ENCODE data around the gene FOXP2. TPM values are rescaled to one million over a fixed set of nuclear protein-coding genes. Genes with fewer than 3 reads are reported as not detected.
A peak's percentile ranks its signal among the peaks of the same experiment; 100 is the strongest.

The FOXP2 gene
- total RNA-seq, 2 experiments from 2014 or later, result not detected

- ChIA-PET CTCF (no interaction called here), POLR2A (no interaction called here)
- no peaks in the 10 kb centered on the region for H3K36me3 Mint-ChIP-seq
Measured at GRCh38 chr7:114691605-114692004, 277.0 kb downstream of the FOXP2 start.

GRCh38 chr7:114695182-114695581 is 280.6 kb downstream of the FOXP2 start:
- intact Hi-C loops (cut with micrococcal nuclease), result no loop called here
- H3K27ac Mint-ChIP-seq, result no peak overlapping the region
- H3K36me3 Mint-ChIP-seq, result no peaks in the 10 kb centered on the region
- ChIA-PET POLR2A (no interaction called here), CTCF (no interaction called here)
- H3K9me3 Mint-ChIP-seq, result no peaks in the 10 kb centered on the region
- no peak for DNase-seq
- H3K27me3 Mint-ChIP-seq, result peaks cover 5% of the 10 kb centered on the region
- no peaks in the 10 kb centered on the region for H3K4me1 Mint-ChIP-seq (ENCODE audit: low read depth)
- H3K4me3 Mint-ChIP-seq, result no peak overlapping the region

More at GRCh38 chr7:114691605-114692004, 277.0 kb downstream of the FOXP2 start:
- Mint-ChIP-seq H3K9me3 (no peaks in the 10 kb centered on the region), H3K4me3 (no peak overlapping the region), H3K4me1 (ENCODE audit: low read depth) (no peaks in the 10 kb centered on the region), H3K27me3 (peaks cover 1% of the 10 kb centered on the region), H3K27ac (no peak overlapping the region)
- no peak for DNase-seq
- intact Hi-C loops (cut with micrococcal nuclease), result no loop called here

GRCh38 chr7:114700247-114700928 is 285.8 kb downstream of the FOXP2 start:
- Mint-ChIP-seq H3K36me3 (no peaks in the 10 kb centered on the region), H3K9me3 (no peaks in the 10 kb centered on the region), H3K27me3 (peaks cover 3% of the 10 kb centered on the region), H3K4me3 (no peak overlapping the region), H3K27ac (no peak overlapping the region), H3K4me1 (ENCODE audit: low read depth) (peaks cover 2% of the 10 kb centered on the region)
- no peak for DNase-seq
- intact Hi-C loops (cut with micrococcal nuclease), result no loop called here
- ChIA-PET CTCF (no interaction called here), POLR2A (no interaction called here)

GRCh38 chr7:114703677-114704076 is 289.1 kb downstream of the FOXP2 start:
- DNase-seq, result no peak
- intact Hi-C loops (cut with micrococcal nuclease), result no loop called here
- peaks cover 2% of the 10 kb centered on the region for H3K4me1 Mint-ChIP-seq (ENCODE audit: low read depth)
- CTCF ChIA-PET, result interaction anchor here (1.2 kb wide), 1 partner anchor 32 kb away, joined by 3 read pairs; no protein-coding TSS in a partner anchor
- no peaks in the 10 kb centered on the region for H3K36me3 Mint-ChIP-seq
- H3K4me3 Mint-ChIP-seq, result no peak overlapping the region
- H3K27me3 Mint-ChIP-seq, result peaks cover 4% of the 10 kb centered on the region
- H3K27ac Mint-ChIP-seq, result no peak overlapping the region
- POLR2A ChIA-PET, result no interaction called here
- no peaks in the 10 kb centered on the region for H3K9me3 Mint-ChIP-seq

- no peak overlapping the region for H3K27ac Mint-ChIP-seq
Measured at GRCh38 chr7:114708646-114709045, 294.0 kb downstream of the FOXP2 start.

DNA sequence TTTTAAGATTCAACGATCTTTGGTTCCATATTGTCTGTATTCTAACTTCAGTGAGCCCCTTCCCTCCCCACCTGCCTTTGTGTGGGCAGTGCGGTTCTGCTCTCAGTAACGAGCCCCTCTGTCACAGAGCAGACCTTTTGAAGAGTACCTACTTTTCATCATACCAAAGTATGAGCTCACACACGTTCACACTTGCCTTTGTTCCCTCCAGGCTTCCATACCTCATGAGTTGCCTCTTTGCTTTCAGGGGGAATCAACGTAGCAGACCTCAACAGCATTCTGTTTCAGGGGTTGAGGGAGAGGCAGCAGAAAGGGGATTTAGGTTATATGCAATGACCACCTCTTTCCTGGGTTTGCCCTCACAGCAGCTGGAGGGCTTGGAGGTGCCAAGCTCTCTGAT is 295.9 kb downstream of the FOXP2 start:
- DNase-seq, result no peak
- no peaks in the 10 kb centered on the region for H3K36me3 Mint-ChIP-seq
- intact Hi-C loops (cut with micrococcal nuclease), result no loop called here
- no peak overlapping the region for H3K4me3 Mint-ChIP-seq
- H3K9me3 Mint-ChIP-seq, result no peaks in the 10 kb centered on the region
- peaks cover 1% of the 10 kb centered on the region for H3K4me1 Mint-ChIP-seq (ENCODE audit: low read depth)
- H3K27me3 Mint-ChIP-seq, result peaks cover 13% of the 10 kb centered on the region
- no peak overlapping the region for H3K27ac Mint-ChIP-seq
- ChIA-PET POLR2A (no interaction called here), CTCF (no interaction called here)

More at GRCh38 chr7:114708646-114709045, 294.0 kb downstream of the FOXP2 start:
- intact Hi-C loops (cut with micrococcal nuclease), result no loop called here
- no peaks in the 10 kb centered on the region for H3K36me3 Mint-ChIP-seq
- peaks cover 12% of the 10 kb centered on the region for H3K27me3 Mint-ChIP-seq
- no peak overlapping the region for H3K4me3 Mint-ChIP-seq
- POLR2A ChIA-PET, result no interaction called here
- H3K9me3 Mint-ChIP-seq, result no peaks in the 10 kb centered on the region
- DNase-seq, result no peak
- CTCF ChIA-PET, result no interaction called here
- no peaks in the 10 kb centered on the region for H3K4me1 Mint-ChIP-seq (ENCODE audit: low read depth)

DNA sequence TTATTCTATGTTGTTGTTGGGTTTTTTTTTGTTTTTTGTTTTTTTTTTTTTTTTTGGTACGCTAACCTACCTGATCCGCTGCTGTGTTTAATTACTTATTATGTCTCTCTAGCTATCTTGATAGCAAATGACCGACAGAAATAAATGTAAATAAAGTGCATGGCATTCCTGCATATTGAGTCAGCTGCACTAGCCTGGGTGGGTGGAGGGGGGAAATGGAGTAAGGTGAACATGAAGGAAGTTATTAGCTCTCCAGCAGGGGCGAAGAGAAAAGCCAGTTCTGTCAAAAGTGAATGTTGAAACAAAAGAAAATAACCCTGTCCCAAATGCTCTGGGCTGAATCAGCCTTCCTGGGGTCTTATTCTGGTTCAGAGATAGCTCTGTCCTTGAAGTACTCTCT is 296.6 kb downstream of the FOXP2 start:
- DNase-seq, result no peak
- Mint-ChIP-seq H3K4me3 (no peak overlapping the region), H3K27me3 (peaks cover 16% of the 10 kb centered on the region), H3K36me3 (no peaks in the 10 kb centered on the region), H3K27ac (no peak overlapping the region), H3K4me1 (ENCODE audit: low read depth) (peaks cover 6% of the 10 kb centered on the region), H3K9me3 (no peaks in the 10 kb centered on the region)
- POLR2A ChIA-PET, result no interaction called here
- intact Hi-C loops (cut with micrococcal nuclease), result no loop called here
- CTCF ChIA-PET, result no interaction called here

DNA sequence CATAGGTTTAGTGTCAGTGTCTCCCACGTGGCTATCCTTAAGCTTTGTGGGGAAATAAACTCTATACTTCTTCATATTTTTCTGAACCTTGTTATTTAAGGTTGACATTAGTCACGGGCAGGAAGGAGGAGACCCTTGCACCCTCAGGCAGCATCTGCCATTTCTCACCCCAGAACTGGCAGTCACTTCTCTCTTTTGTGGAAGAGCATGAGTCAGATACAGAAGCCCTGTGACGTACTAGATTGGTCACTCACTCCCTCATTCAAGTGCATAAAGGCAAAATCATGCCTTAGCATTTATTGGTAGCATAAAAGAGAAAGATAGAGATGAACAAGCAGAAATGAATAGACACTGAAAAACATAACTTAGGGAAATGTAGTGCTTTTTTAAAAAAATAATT is 301.3 kb downstream of the FOXP2 start:
- ChIA-PET CTCF (no interaction called here), POLR2A (no interaction called here)
- DNase-seq, result peak; percentile 35
- no peaks in the 10 kb centered on the region for H3K9me3 Mint-ChIP-seq
- intact Hi-C loops (cut with micrococcal nuclease), result loop anchor here (5.0 kb wide), 2 partner anchors 201 to 629 kb away; no protein-coding TSS in a partner anchor
- no peak overlapping the region for H3K4me3 Mint-ChIP-seq
- peaks cover 12% of the 10 kb centered on the region for H3K27me3 Mint-ChIP-seq
- H3K27ac Mint-ChIP-seq, result no peak overlapping the region
- H3K4me1 Mint-ChIP-seq (ENCODE audit: low read depth), result peaks cover 12% of the 10 kb centered on the region
- H3K36me3 Mint-ChIP-seq, result no peaks in the 10 kb centered on the region

DNA sequence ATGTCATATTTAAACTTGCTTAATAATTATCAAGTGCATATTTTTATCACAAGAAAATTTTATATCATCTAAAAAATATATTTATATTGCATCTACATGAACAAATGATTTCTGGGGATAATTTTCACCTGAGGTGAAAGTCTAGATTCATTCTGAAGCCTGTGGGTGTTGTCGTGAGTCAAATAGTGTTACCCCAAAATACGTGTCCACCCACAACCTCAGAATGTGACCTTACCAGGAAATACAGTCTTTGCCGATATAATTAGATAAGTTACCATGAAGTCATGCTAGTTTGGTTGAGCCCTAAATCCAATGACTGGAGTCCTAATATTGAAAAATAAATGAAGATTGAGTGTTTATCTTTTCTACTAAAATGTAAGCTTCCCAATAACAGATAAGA is 304.2 kb downstream of the FOXP2 start:
- H3K4me3 Mint-ChIP-seq, result no peak overlapping the region
- H3K4me1 Mint-ChIP-seq (ENCODE audit: low read depth), result peaks cover 12% of the 10 kb centered on the region
- no peak overlapping the region for H3K27ac Mint-ChIP-seq
- intact Hi-C loops (cut with micrococcal nuclease), result loop anchor here (1.0 to 5.0 kb wide), 5 partner anchors 64 to 632 kb away; no protein-coding TSS in a partner anchor
- DNase-seq, result peak; percentile 50
- POLR2A ChIA-PET, result no interaction called here
- CTCF ChIA-PET, result no interaction called here
- H3K27me3 Mint-ChIP-seq, result peaks cover 8% of the 10 kb centered on the region
- H3K36me3 Mint-ChIP-seq, result no peaks in the 10 kb centered on the region
- no peaks in the 10 kb centered on the region for H3K9me3 Mint-ChIP-seq

DNA sequence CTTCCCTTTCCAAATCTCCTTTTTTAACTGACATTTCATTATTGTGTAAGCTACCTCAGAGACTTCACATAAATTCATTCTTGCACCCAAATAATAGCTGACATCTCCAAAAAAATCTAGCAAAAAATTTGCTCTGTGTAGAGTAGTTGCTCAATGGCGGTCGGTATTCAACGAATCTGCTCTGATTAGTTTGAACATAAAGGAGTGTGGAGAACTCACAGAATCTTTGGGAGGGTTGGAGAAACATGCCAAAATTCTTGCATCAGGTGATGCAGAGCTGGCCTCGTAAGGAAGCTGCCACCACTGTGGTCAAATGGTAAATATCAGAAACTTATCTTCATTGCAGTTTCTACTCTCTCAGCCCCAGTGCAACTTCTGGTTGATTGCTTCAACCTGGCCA is 306.1 kb downstream of the FOXP2 start:
- ChIA-PET POLR2A (interaction anchor here (0.6 kb wide), 1 partner anchor 78 kb away, joined by 3 read pairs; no protein-coding TSS in a partner anchor), CTCF (no interaction called here)
- Mint-ChIP-seq H3K36me3 (no peaks in the 10 kb centered on the region), H3K27ac (no peak overlapping the region), H3K27me3 (peaks cover 7% of the 10 kb centered on the region), H3K9me3 (no peaks in the 10 kb centered on the region), H3K4me1 (ENCODE audit: low read depth) (peaks cover 9% of the 10 kb centered on the region), H3K4me3 (no peak overlapping the region)
- DNase-seq, result no peak
- intact Hi-C loops (cut with micrococcal nuclease), result no loop called here

- intact Hi-C loops (cut with micrococcal nuclease), result no loop called here
- Mint-ChIP-seq H3K36me3 (no peaks in the 10 kb centered on the region), H3K27ac (no peak overlapping the region), H3K27me3 (peaks cover 6% of the 10 kb centered on the region), H3K4me3 (no peak overlapping the region), H3K4me1 (ENCODE audit: low read depth) (peaks cover 6% of the 10 kb centered on the region), H3K9me3 (no peaks in the 10 kb centered on the region)
- ChIA-PET POLR2A (no interaction called here), CTCF (interaction anchor here (0.6 kb wide), 1 partner anchor 69 kb away, joined by 3 read pairs; no protein-coding TSS in a partner anchor)
- DNase-seq, result no peak
Measured at GRCh38 chr7:114722562-114722961, 307.9 kb downstream of the FOXP2 start.

- intact Hi-C loops (cut with micrococcal nuclease), result no loop called here
- Mint-ChIP-seq H3K4me1 (ENCODE audit: low read depth) (peaks cover 6% of the 10 kb centered on the region), H3K4me3 (no peak overlapping the region), H3K36me3 (no peaks in the 10 kb centered on the region), H3K9me3 (no peaks in the 10 kb centered on the region), H3K27ac (no peak overlapping the region), H3K27me3 (peaks cover 6% of the 10 kb centered on the region)
- POLR2A ChIA-PET, result no interaction called here
- CTCF ChIA-PET, result no interaction called here
- no peak for DNase-seq
Measured at GRCh38 chr7:114723308-114723707, 308.7 kb downstream of the FOXP2 start.

DNA sequence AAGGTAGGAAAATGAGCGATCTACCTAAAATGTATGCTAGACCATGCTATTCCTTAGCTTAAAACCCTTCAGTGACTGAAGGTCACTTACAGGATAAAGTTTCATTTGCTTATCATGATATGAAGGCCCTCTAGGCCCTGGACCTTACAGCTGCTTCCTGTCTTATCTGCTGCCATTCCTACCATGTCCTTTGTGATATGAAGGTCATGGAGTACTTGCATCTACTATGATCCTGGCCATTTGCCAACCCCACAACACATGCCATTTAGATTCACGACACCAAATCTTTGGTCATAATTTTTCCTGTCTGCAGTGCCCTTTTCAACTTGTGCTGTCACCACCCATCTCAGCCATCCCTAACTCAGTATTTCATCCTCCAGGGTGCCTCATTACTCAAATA is 325.5 kb downstream of the FOXP2 start:
- H3K27me3 Mint-ChIP-seq, result no peaks in the 10 kb centered on the region
- no peaks in the 10 kb centered on the region for H3K36me3 Mint-ChIP-seq
- no peak overlapping the region for H3K27ac Mint-ChIP-seq
- H3K9me3 Mint-ChIP-seq, result no peaks in the 10 kb centered on the region
- no peak overlapping the region for H3K4me3 Mint-ChIP-seq
- intact Hi-C loops (cut with micrococcal nuclease), result no loop called here
- CTCF ChIA-PET, result no interaction called here
- no peak for DNase-seq
- POLR2A ChIA-PET, result no interaction called here
- no peaks in the 10 kb centered on the region for H3K4me1 Mint-ChIP-seq (ENCODE audit: low read depth)

Data from activated CD4-positive, alpha-beta memory T cell treated with anti-CD3 and anti-CD28 coated beads for 36 hours (primary cell).